Measurements from ENCODE around the gene MN1.

Gene MN1

DNA sequence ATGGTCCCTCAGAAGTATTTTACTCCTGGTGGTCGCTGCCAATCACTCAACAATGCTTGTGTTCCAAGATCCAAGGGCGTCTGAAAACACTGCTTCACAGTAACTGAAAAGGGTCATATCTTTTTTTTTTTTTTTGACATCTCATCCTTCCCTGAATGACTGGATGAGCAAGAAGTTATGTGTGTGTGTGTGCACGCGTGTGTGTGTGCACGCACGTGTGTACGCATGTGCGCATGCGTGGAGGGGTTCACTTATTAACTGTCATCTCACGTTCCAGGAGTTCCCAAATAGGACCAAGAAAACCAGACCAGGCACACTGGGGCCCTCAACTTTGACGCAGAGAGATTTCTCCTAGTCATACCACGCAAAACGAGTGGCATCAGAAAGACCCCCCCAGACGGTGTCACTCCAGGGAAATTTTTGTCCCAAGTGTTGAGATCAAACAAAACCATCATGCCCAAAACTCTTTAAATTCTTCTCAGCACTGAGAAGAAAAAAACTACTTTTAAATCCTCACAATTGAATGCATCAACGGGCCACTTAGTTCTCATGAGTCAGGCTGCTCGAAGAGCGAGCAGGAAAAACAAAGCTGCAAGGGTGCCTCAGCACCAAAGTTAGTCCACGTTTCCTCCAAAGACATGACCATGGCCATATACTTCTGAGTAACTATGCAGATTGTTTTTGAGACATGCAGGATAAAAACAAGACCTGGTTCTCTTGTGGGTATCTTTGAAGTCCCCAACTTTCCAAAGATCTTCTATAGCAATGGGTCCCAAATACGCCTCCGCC lies 12.9 kb downstream of the MN1 start:
- Histone ChIP-seq H3K79me2 (no peaks in the 10 kb centered on the region), H3K4me1 (no peaks in the 10 kb centered on the region), H3K9me3 (ENCODE audit: control insufficient read depth, low read length) (no peaks in the 10 kb centered on the region), H3K36me3 (ENCODE audit: control insufficient read depth, insufficient read depth, low read length) (no peaks in the 10 kb centered on the region), H3K9ac (no peak overlapping the region), H3K27me3 (ENCODE audit: control insufficient read depth, insufficient read depth, low read length) (no peaks in the 10 kb centered on the region), H3K27ac (no peak overlapping the region), H2AFZ (no peak overlapping the region), H3K4me2 (ENCODE audit: low read length) (no peak overlapping the region), H3K4me3 (ENCODE audit: low read depth, low read length) (no peak overlapping the region)
- TF ChIP-seq, protein P1, sequence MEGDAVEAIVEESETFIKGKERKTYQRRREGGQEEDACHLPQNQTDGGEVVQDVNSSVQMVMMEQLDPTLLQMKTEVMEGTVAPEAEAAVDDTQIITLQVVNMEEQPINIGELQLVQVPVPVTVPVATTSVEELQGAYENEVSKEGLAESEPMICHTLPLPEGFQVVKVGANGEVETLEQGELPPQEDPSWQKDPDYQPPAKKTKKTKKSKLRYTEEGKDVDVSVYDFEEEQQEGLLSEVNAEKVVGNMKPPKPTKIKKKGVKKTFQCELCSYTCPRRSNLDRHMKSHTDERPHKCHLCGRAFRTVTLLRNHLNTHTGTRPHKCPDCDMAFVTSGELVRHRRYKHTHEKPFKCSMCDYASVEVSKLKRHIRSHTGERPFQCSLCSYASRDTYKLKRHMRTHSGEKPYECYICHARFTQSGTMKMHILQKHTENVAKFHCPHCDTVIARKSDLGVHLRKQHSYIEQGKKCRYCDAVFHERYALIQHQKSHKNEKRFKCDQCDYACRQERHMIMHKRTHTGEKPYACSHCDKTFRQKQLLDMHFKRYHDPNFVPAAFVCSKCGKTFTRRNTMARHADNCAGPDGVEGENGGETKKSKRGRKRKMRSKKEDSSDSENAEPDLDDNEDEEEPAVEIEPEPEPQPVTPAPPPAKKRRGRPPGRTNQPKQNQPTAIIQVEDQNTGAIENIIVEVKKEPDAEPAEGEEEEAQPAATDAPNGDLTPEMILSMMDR (IDR thresholded peaks at IDR 0.05): no peak

DNA sequence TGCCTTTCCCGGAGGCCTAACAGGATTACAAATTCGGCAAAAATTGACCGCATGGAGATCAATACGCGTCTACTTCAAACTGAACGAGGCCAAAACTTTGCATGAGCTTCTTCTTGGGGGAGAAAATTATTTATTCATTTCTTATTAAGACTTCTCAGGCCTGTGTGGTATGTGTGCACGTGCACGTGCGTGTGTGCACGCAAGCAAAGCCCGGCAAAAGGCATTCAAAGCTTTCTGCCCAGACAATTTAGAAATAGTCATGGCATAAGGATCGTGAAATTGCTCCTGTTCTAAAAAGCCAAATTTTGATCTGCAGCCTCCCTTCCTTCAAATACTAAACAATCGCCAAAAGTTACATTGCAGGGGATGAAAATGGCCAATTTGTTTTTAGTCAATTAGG lies 14.6 kb downstream of the MN1 start:
- Histone ChIP-seq H3K27me3 (ENCODE audit: control insufficient read depth, insufficient read depth, low read length) (no peaks in the 10 kb centered on the region), H3K4me3 (ENCODE audit: low read depth, low read length) (no peak overlapping the region), H3K9ac (no peak overlapping the region), H3K4me2 (ENCODE audit: low read length) (no peak overlapping the region), H3K27ac (no peak overlapping the region), H3K9me3 (ENCODE audit: control insufficient read depth, low read length) (no peaks in the 10 kb centered on the region), H3K4me1 (no peaks in the 10 kb centered on the region), H3K36me3 (ENCODE audit: control insufficient read depth, insufficient read depth, low read length) (no peaks in the 10 kb centered on the region), H2AFZ (no peak overlapping the region), H3K79me2 (no peaks in the 10 kb centered on the region)
- TF ChIP-seq, protein P1 (IDR thresholded peaks at IDR 0.05): no peak

- no peak overlapping the region for H3K9ac ChIP-seq
- H3K4me3 ChIP-seq (ENCODE audit: low read depth, low read length): no peak overlapping the region
- TF ChIP-seq, protein P1 (IDR thresholded peaks at IDR 0.05): no peak
- no peaks in the 10 kb centered on the region for H3K79me2 ChIP-seq
- no peaks in the 10 kb centered on the region for H3K9me3 ChIP-seq (ENCODE audit: control insufficient read depth, low read length)
- no peak overlapping the region for H3K4me2 ChIP-seq (ENCODE audit: low read length)
- H3K4me1 ChIP-seq: no peaks in the 10 kb centered on the region
- H3K27me3 ChIP-seq (ENCODE audit: control insufficient read depth, insufficient read depth, low read length): no peaks in the 10 kb centered on the region
- H3K27ac ChIP-seq: no peak overlapping the region
- H2AFZ ChIP-seq: no peak overlapping the region
- H3K36me3 ChIP-seq (ENCODE audit: control insufficient read depth, insufficient read depth, low read length): no peaks in the 10 kb centered on the region
Observed at GRCh38 chr22:27786291-27786932, 15.1 kb downstream of the MN1 start.

GRCh38 chr22:27785831-27786230 lies 15.7 kb downstream of the MN1 start:
- no peaks in the 10 kb centered on the region for H3K4me1 ChIP-seq
- H3K9ac ChIP-seq: no peak overlapping the region
- TF ChIP-seq, protein P1 (IDR thresholded peaks at IDR 0.05): no peak
- no peak overlapping the region for H3K27ac ChIP-seq
- H3K4me3 ChIP-seq (ENCODE audit: low read depth, low read length): no peak overlapping the region
- H3K27me3 ChIP-seq (ENCODE audit: control insufficient read depth, insufficient read depth, low read length): no peaks in the 10 kb centered on the region
- H3K9me3 ChIP-seq (ENCODE audit: control insufficient read depth, low read length): no peaks in the 10 kb centered on the region
- no peaks in the 10 kb centered on the region for H3K79me2 ChIP-seq
- no peak overlapping the region for H2AFZ ChIP-seq
- H3K36me3 ChIP-seq (ENCODE audit: control insufficient read depth, insufficient read depth, low read length): no peaks in the 10 kb centered on the region
- H3K4me2 ChIP-seq (ENCODE audit: low read length): no peak overlapping the region
